Smooth muscle cell (in vitro differentiated cells): ENCODE measurements around the gene LAMA4. TPM values are rescaled to one million over a fixed set of nuclear protein-coding genes. Genes with fewer than 3 reads are reported as not detected.

Source experiments
- DNase-seq: peaks from one replicate; lab custom pipeline; 2025; ENCODE audit not compliant: unreplicated experiment; lab: John Stamatoyannopoulos, UW
- H2AFZ ChIP-seq: fragments of 200-600 bp; sonication (generic); 2 replicates; pipeline ENCODE4 v1.6.0; 2016; ENCODE audit warnings: antibody characterized with exemption, low read depth, mild to moderate bottlenecking
- H3F3A ChIP-seq: fragments of 200-600 bp; sonication (generic); 2 replicates; pipeline ENCODE4 v1.6.0; 2017; ENCODE audit warnings: antibody characterized with exemption, low read depth
- H3K27ac ChIP-seq: fragments of 200-600 bp; sonication (generic); 2 replicates; pipeline ENCODE4 v1.5.1; 2016; ENCODE audit warnings: low read depth, mild to moderate bottlenecking
- H3K27me3 ChIP-seq: fragments of 200-600 bp; sonication (generic); 2 replicates; pipeline ENCODE4 v1.6.1; 2016; ENCODE audit warnings: low read depth, mild to moderate bottlenecking
- H3K36me3 ChIP-seq: fragments of 200-600 bp; sonication (generic); 2 replicates; pipeline ENCODE4 v1.5.1; 2016; ENCODE audit warnings: low read depth
- H3K4me1 ChIP-seq: fragments of 200-600 bp; sonication (generic); 2 replicates; pipeline ENCODE4 v1.5.1; 2016; ENCODE audit warnings: low read depth
- H3K4me2 ChIP-seq: fragments of 200-600 bp; sonication (generic); 2 replicates; pipeline ENCODE4 v1.6.0; 2016; ENCODE audit warnings: mild to moderate bottlenecking
- H3K4me3 ChIP-seq: fragments of 200-600 bp; sonication (generic); 2 replicates; pipeline ENCODE4 v1.5.1; 2016; ENCODE audit warnings: mild to moderate bottlenecking
- H3K79me2 ChIP-seq: fragments of 200-600 bp; sonication (generic); 2 replicates; pipeline ENCODE4 v1.6.0; 2016; ENCODE audit warnings: low read depth, mild to moderate bottlenecking
- H3K9ac ChIP-seq: fragments of 200-600 bp; sonication (generic); 2 replicates; pipeline ENCODE4 v1.6.0; 2016; ENCODE audit warnings: low read depth
- H3K9me3 ChIP-seq: fragments of 200-600 bp; sonication (generic); replicated peaks from 2 replicates; pipeline ENCODE4 v1.5.1; 2016; ENCODE audit warnings: low read depth
- H4K20me1 ChIP-seq: fragments of 200-600 bp; sonication (generic); 2 replicates; pipeline ENCODE4 v1.6.0; 2016; ENCODE audit warnings: low read depth
- CTCF ChIP-seq: fragments of 200-600 bp; sonication (generic); IDR thresholded peaks from 2 replicates; pipeline ENCODE4 v1.5.1; 2017; ENCODE audit warnings: borderline replicate concordance, mild to moderate bottlenecking, antibody characterized with exemption; ENCODE audit not compliant: insufficient read depth, poor library complexity, severe bottlenecking
- WGBS: methylation state at CpG from one replicate; pipeline ENCODE4 v1.1.7; 2016; ENCODE audit warnings: low lambda C conversion rate; 5-methylcytosine and 5-hydroxymethylcytosine counted together
- polyA plus RNA-seq: library from polyadenylated mRNA; unstranded; fragments of >200 nt; fragmentation: Nextera tagmentation; extraction: Ambion mirVana; gene quantifications from 2 replicates; pipeline ENCODE4 v1.2.1, GENCODE V29; 2016
- total RNA-seq: library from RNA; depleted of rRNA; stranded (reverse); fragments of >200 nt; gene quantifications from 2 replicates; pipeline ENCODE4 v1.2.3, GENCODE V29; 2014

The LAMA4 gene
- total and polyA plus RNA-seq, 2 experiments from 2014 or later: 9.1 to 29.4 TPM

- no peak overlapping the region for H3K27ac ChIP-seq
- H3K4me1 ChIP-seq: peaks cover 3% of the 10 kb centered on the region
- no peak overlapping the region for H3K4me3 ChIP-seq
- H3K9me3 ChIP-seq: no peaks in the 10 kb centered on the region
- DNase-seq: no peak
- H4K20me1 ChIP-seq: no peaks in the 10 kb centered on the region
- no peaks in the 10 kb centered on the region for H3K79me2 ChIP-seq
- H3K27me3 ChIP-seq: no peaks in the 10 kb centered on the region
- H2AFZ ChIP-seq: no peak overlapping the region
- no peak overlapping the region for H3K4me2 ChIP-seq
- H3F3A ChIP-seq: peaks cover 5% of the 10 kb centered on the region
- no peak overlapping the region for H3K9ac ChIP-seq
- H3K36me3 ChIP-seq: no peaks in the 10 kb centered on the region
- no peak for TF ChIP-seq CTCF
These were observed 12.4 kb downstream of the LAMA4 start for GRCh38 chr6:112241820-112242429.

- H4K20me1 ChIP-seq: no peaks in the 10 kb centered on the region
- no peak overlapping the region for H3K9ac ChIP-seq
- no peak for DNase-seq
- H3K4me2 ChIP-seq: no peak overlapping the region
- peaks cover 6% of the 10 kb centered on the region for H3F3A ChIP-seq
- 90% methylated on average over 3 of the region's 3 CpGs for WGBS
- peaks cover 13% of the 10 kb centered on the region for H3K4me1 ChIP-seq
- no peak overlapping the region for H2AFZ ChIP-seq
- no peaks in the 10 kb centered on the region for H3K36me3 ChIP-seq
- H3K27me3 ChIP-seq: no peaks in the 10 kb centered on the region
- no peak overlapping the region for H3K27ac ChIP-seq
- no peak for TF ChIP-seq CTCF
- H3K4me3 ChIP-seq: no peak overlapping the region
- no peaks in the 10 kb centered on the region for H3K9me3 ChIP-seq
- H3K79me2 ChIP-seq: no peaks in the 10 kb centered on the region
These were observed 16.8 kb downstream of the LAMA4 start for GRCh38 chr6:112237595-112237994.

DNA sequence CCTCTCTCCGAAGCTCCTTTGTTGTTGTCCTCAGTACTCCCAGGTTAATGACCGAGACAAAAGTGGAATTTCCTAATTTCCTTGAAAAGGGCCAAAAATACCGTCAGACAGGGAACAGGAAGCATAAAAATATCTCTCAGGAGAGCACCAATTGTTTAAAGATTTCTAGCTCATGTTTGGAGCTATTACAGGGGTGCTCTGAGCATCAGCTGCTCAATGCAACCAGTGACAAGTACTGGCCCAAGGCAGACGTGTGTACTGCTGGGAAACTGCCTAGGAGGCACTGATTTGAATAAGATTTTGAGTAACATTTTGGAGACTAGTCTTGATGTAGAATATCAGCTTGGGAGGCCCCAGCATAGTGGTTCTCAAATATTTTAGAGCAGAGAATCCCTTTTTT, 17.3 kb downstream of the LAMA4 start:
- Histone ChIP-seq H3K9ac (no peak overlapping the region), H2AFZ (no peak overlapping the region), H3K27ac (no peak overlapping the region)

More for the DNA sequence above, 17.3 kb downstream of the LAMA4 start:
- Histone ChIP-seq H3F3A (peaks cover 6% of the 10 kb centered on the region), H3K27me3 (no peaks in the 10 kb centered on the region), H3K4me2 (no peak overlapping the region), H3K36me3 (no peaks in the 10 kb centered on the region), H4K20me1 (no peaks in the 10 kb centered on the region), H3K79me2 (no peaks in the 10 kb centered on the region), H3K4me3 (no peak overlapping the region), H3K4me1 (peaks cover 15% of the 10 kb centered on the region), H3K9me3 (no peaks in the 10 kb centered on the region)
- no peak for TF ChIP-seq CTCF
- DNase-seq: no peak
- WGBS: 91% methylated on average over 4 of the region's 4 CpGs
